ENCODE measurements around the gene BLOC1S1. TPM values are rescaled to one million over a fixed set of nuclear protein-coding genes. Genes with fewer than 3 reads are reported as not detected.

The BLOC1S1 gene
- total and polyA plus RNA-seq, 10 of the 15 experiments (the other 5 are each of a cell fraction or from before 2014, with no cell fraction given), result 126 to 285 (median 166) TPM

- Histone ChIP-seq H3K4me3 (no peak overlapping the region), H2AFZ (ENCODE audit: control insufficient read depth, low read depth, low read length) (no peak overlapping the region), H4K20me1 (ENCODE audit: control insufficient read depth, insufficient read depth) (no peaks in the 10 kb centered on the region), H3K9me3 (replicated peaks; ENCODE audit: control insufficient read depth, insufficient read depth, low read length) (no peaks in the 10 kb centered on the region), H3K4me2 (ENCODE audit: control insufficient read depth, insufficient read depth) (no peak overlapping the region), H3K27ac (ENCODE audit: control insufficient read depth, insufficient read depth) (no peak overlapping the region), H3K36me3 (ENCODE audit: control insufficient read depth in 2 of 2, insufficient read depth in 2 of 2, low read length in 1 of 2) (no peaks in the 10 kb centered on the region), H3K79me2 (ENCODE audit: control insufficient read depth, insufficient read depth, low read length) (no peaks in the 10 kb centered on the region), H3K4me1 (ENCODE audit: control insufficient read depth, insufficient read depth, low read length) (peaks cover 6% of the 10 kb centered on the region; the same call in 1 of the 2 replicates), H3K9ac (ENCODE audit: control insufficient read depth, insufficient read depth, low read length) (no peak overlapping the region), H3K27me3 (replicated peaks in 1 of 2; ENCODE audit: control insufficient read depth in 2 of 2, insufficient read depth in 2 of 2, low read length in 1 of 2) (peaks cover 0 to 5% of the 10 kb centered on the region in 2 experiments; a peak in 2 of 4 replicates)
- WGBS (ENCODE audit: insufficient coverage, insufficient replicate concordance, low lambda C conversion rate, missing lambda C conversion rate), result 38% methylated on average over 6 of the region's 6 CpGs
- ChIA-PET RAD21 (ENCODE audit: unreplicated experiment) (no interaction called here), CTCF (interaction anchor here (0.8 kb wide), 1 partner anchor 33 kb away, joined by 4 read pairs; no protein-coding TSS in a partner anchor), POLR2A (interaction anchor here (1.4 kb wide), 1 partner anchor 12 kb away, joined by 4 read pairs; no protein-coding TSS in a partner anchor), SMC1A (ENCODE audit: uncharacterized antibody, unreplicated experiment) (interaction anchor here (2.5 kb wide), 1 partner anchor 47 kb away, joined by 9 read pairs; no protein-coding TSS in a partner anchor)
- ATAC-seq, result no peak
- no TSS peak for BruUV-seq (replicated peaks)
- DNase-seq (ENCODE audit: low read depth, low spot score), result no peak
- intact Hi-C loops (cut with micrococcal nuclease; ENCODE audit: unreplicated experiment), result no loop called here
- no peak for FAIRE-seq
- in situ Hi-C loops (cut with MboI), result no loop called here
- TF ChIP-seq ZBTB33 (IDR thresholded peaks at IDR 0.05) (no peak), CEBPZ (IDR thresholded peaks at IDR 0.05; ENCODE audit: low read depth, low read length) (no peak), ATF7 (IDR thresholded peaks at IDR 0.05; ENCODE audit: low read depth) (no peak), TCF3 (IDR thresholded peaks at IDR 0.05; ENCODE audit: borderline replicate concordance, insufficient read depth, low read depth, low read length) (no peak), ZNF384 (IDR thresholded peaks at IDR 0.05; ENCODE audit: borderline replicate concordance, low read depth, low read length) (no peak), SREBF2 (IDR thresholded peaks at IDR 0.05; ENCODE audit: low read length) (no peak), RB1 (IDR thresholded peaks at IDR 0.05; ENCODE audit: borderline replicate concordance) (no peak), ATF3 (IDR thresholded peaks at IDR 0.05; ENCODE audit: borderline replicate concordance, extremely low read depth, low read depth, low read length) (no peak), CBX5 (IDR thresholded peaks at IDR 0.05; ENCODE audit: low read depth) (no peak), MXI1 (IDR thresholded peaks at IDR 0.05; ENCODE audit: low read depth, low read length) (no peak), YY1 (IDR thresholded peaks at IDR 0.05; ENCODE audit: low read depth, low read length) (no peak), TBL1XR1 (IDR thresholded peaks at IDR 0.05; ENCODE audit: low read depth, low read length) (no peak), SPI1 (IDR thresholded peaks at IDR 0.05; ENCODE audit: borderline replicate concordance, insufficient read depth, low read depth, low read length) (no peak)
Observed at GRCh38 chr12:55703901-55704761, 11.7 kb upstream of the BLOC1S1 start.

All from GM12878 (cell line).